H1 (cell line): ENCODE results near the gene OPA3. TPM values are rescaled to one million over a fixed set of nuclear protein-coding genes. Genes with fewer than 3 reads are reported as not detected.

Experiments
- CTCF ChIA-PET: fragments of 300-600 bp; sonication (Branson Sonifier 250); formaldehyde crosslinking; loops from one replicate; lab custom pipeline; 2021; ENCODE audit not compliant: partially characterized antibody; lab: Charles Lee
- POLR2A ChIA-PET: fragments of 300-600 bp; sonication (Branson Sonifier 250); formaldehyde crosslinking; loops from one replicate; lab custom pipeline; 2021; ENCODE audit warnings: inconsistent platforms; ENCODE audit not compliant: partially characterized antibody; lab: Charles Lee
- DNase-seq, 2 experiments: peaks; one replicate each; pipeline versions ENCODE4 v3.0.0 to v3.0.0-alpha.2; 2010 to 2022; ENCODE audit warnings: low spot score in 2 of 2, low read depth in 1 of 2, mixed read lengths in 1 of 2
- FAIRE-seq: peaks from 2 replicates; lab custom pipeline; 2011; peaks lifted over from hg19 to GRCh38; lab: Jason Lieb, UNC
- H2AFZ ChIP-seq: 2 replicates; pipeline ENCODE4 v1.8.1; 2012; ENCODE audit warnings: low read length, inconsistent platforms
- H2AK5ac ChIP-seq: 2 replicates; pipeline ENCODE4 v1.6.1; 2013; ENCODE audit warnings: low read depth, low read length
- H2BK120ac ChIP-seq: replicated peaks from 2 replicates; pipeline ENCODE3; 2013; ENCODE audit warnings: low read depth, low read length, inconsistent platforms
- H2BK12ac ChIP-seq: 2 replicates; pipeline ENCODE4 v1.6.1; 2013; ENCODE audit warnings: low read depth, low read length
- H2BK15ac ChIP-seq: 2 replicates; pipeline ENCODE4 v1.6.1; 2013; ENCODE audit warnings: low read length
- H2BK20ac ChIP-seq: 2 replicates; pipeline ENCODE4 v1.6.1; 2013; ENCODE audit warnings: low read length
- H2BK5ac ChIP-seq: 2 replicates; pipeline ENCODE4 v1.6.1; 2013; ENCODE audit warnings: low read depth, low read length
- H3K14ac ChIP-seq: 2 replicates; pipeline ENCODE4 v1.6.1; 2013; ENCODE audit warnings: inconsistent platforms; ENCODE audit not compliant: insufficient read length
- H3K18ac ChIP-seq: 2 replicates; pipeline ENCODE4 v1.6.1; 2013; ENCODE audit warnings: low read length; ENCODE audit errors: extremely low read depth
- H3K23ac ChIP-seq: 2 replicates; pipeline ENCODE4 v1.6.1; 2013; ENCODE audit warnings: inconsistent platforms; ENCODE audit not compliant: insufficient read length
- H3K23me2 ChIP-seq: 2 replicates; pipeline ENCODE4 v1.6.1; 2013; ENCODE audit warnings: low read depth, low read length
- H3K27ac ChIP-seq: 2 replicates; pipeline ENCODE4 v1.6.1; 2011; ENCODE audit warnings: low read depth, low read length, inconsistent platforms
- H3K27me3 ChIP-seq, 4 experiments: replicated peaks in 1 of 4; 1 replicate in 1 of 4; 2 replicates in 3 of 4; pipeline versions ENCODE4 v1.6.1 to v1.8.1; 2011 to 2013; ENCODE audit warnings: low read length in 3 of 4, mild to moderate bottlenecking in 3 of 4, inconsistent platforms in 2 of 4, mixed read lengths in 2 of 4, moderate library complexity in 1 of 4; ENCODE audit not compliant: control insufficient read depth in 3 of 4, insufficient read depth in 3 of 4; ENCODE audit errors: extremely low read depth in 1 of 4
- H3K36me3 ChIP-seq, 4 experiments: 2 replicates each; pipeline versions ENCODE4 v1.6.1 to v1.8.1; 2011 to 2013; ENCODE audit warnings: mild to moderate bottlenecking in 4 of 4, low read length in 3 of 4, moderate library complexity in 2 of 4, control low read depth in 1 of 4, inconsistent platforms in 1 of 4; ENCODE audit not compliant: insufficient read depth in 4 of 4, control insufficient read depth in 2 of 4
- H3K4ac ChIP-seq: replicated peaks from 2 replicates; pipeline ENCODE3; 2013; ENCODE audit warnings: low read length, low read depth, mixed read lengths, inconsistent platforms; ENCODE audit not compliant: insufficient read length
- H3K4me1 ChIP-seq, 4 experiments: replicated peaks in 1 of 4; 1 replicate in 1 of 4; 2 replicates in 3 of 4; pipeline versions ENCODE4 v1.6.1 to v1.8.1; 2011 to 2013; ENCODE audit warnings: low read length in 3 of 4, inconsistent platforms in 2 of 4, mixed read lengths in 1 of 4; ENCODE audit not compliant: insufficient read depth in 4 of 4, control insufficient read depth in 3 of 4
- H3K4me2 ChIP-seq, 2 experiments: 2 replicates each; pipeline versions ENCODE4 v1.6.1 to v1.8.1; 2011 to 2013; ENCODE audit warnings: low read depth in 2 of 2, low read length in 2 of 2, control low read depth in 1 of 2, inconsistent platforms in 1 of 2, mild to moderate bottlenecking in 1 of 2; ENCODE audit not compliant: insufficient read depth in 1 of 2
- H3K4me3 ChIP-seq, 4 experiments: fragments of 200-600, 300-600 bp in 1 of 4; sonication (generic), shearing (Covaris generic), sonication (Bioruptor Twin) in 1 of 4; 2 replicates each; pipeline versions ENCODE4 v1.5.1 to v1.8.1; 2011 to 2016; ENCODE audit warnings: low read length in 4 of 4, low read depth in 3 of 4, control low read depth in 2 of 4, inconsistent platforms in 2 of 4, mild to moderate bottlenecking in 2 of 4, mixed read lengths in 1 of 4, moderate library complexity in 1 of 4; ENCODE audit not compliant: insufficient read depth in 2 of 4; ENCODE audit errors: extremely low read depth in 1 of 4
- H3K56ac ChIP-seq: replicated peaks from 2 replicates; pipeline ENCODE3; 2013; ENCODE audit warnings: low read depth, mild to moderate bottlenecking, mixed read lengths, low read length, inconsistent platforms; ENCODE audit not compliant: insufficient read length
- H3K79me1 ChIP-seq: 2 replicates; pipeline ENCODE4 v1.6.1; 2013; ENCODE audit warnings: low read depth, low read length, control low read depth
- H3K79me2 ChIP-seq, 2 experiments: 2 replicates each; pipeline versions ENCODE4 v1.6.1 to v1.8.1; 2012 to 2013; ENCODE audit warnings: low read length in 2 of 2, mild to moderate bottlenecking in 2 of 2, inconsistent platforms in 1 of 2; ENCODE audit not compliant: insufficient read depth in 2 of 2, control insufficient read depth in 1 of 2
- H3K9ac ChIP-seq, 4 experiments: replicated peaks in 1 of 4; 1 replicate in 1 of 4; 2 replicates in 3 of 4; pipeline versions ENCODE4 v1.6.1 to v1.8.1; 2011 to 2013; ENCODE audit warnings: low read depth in 3 of 4, low read length in 3 of 4, control low read depth in 2 of 4, mild to moderate bottlenecking in 2 of 4, moderate library complexity in 2 of 4, inconsistent platforms in 1 of 4; ENCODE audit errors: extremely low read depth in 1 of 4
- H3K9me3 ChIP-seq, 2 experiments: 2 replicates each; pipeline versions ENCODE4 v1.6.1 to v1.8.1; 2012 to 2013; ENCODE audit warnings: mild to moderate bottlenecking in 2 of 2, moderate library complexity in 2 of 2, control low read depth in 1 of 2, inconsistent platforms in 1 of 2, low read depth in 1 of 2, low read length in 1 of 2, mixed read lengths in 1 of 2; ENCODE audit not compliant: insufficient read depth in 2 of 2
- H4K20me1 ChIP-seq, 2 experiments: replicated peaks in 1 of 2; 2 replicates each; pipeline versions ENCODE3 to v1.8.1; 2011 to 2013; ENCODE audit warnings: inconsistent platforms in 2 of 2, low read length in 2 of 2, mild to moderate bottlenecking in 1 of 2; ENCODE audit not compliant: insufficient read depth in 2 of 2, control insufficient read depth in 1 of 2
- H4K5ac ChIP-seq: 2 replicates; pipeline ENCODE4 v1.6.1; 2013; ENCODE audit warnings: low read length, low read depth, mixed read lengths, inconsistent platforms; ENCODE audit not compliant: insufficient read length
- H4K8ac ChIP-seq: 2 replicates; pipeline ENCODE4 v1.8.0; 2013; ENCODE audit warnings: mild to moderate bottlenecking, moderate library complexity, low read length, inconsistent platforms; ENCODE audit not compliant: insufficient read depth; ENCODE audit errors: extremely low read depth
- H4K91ac ChIP-seq: replicated peaks from 2 replicates; pipeline ENCODE3; 2013; ENCODE audit warnings: low read length, mixed read lengths, inconsistent platforms; ENCODE audit not compliant: insufficient read length
- E2F6 ChIP-seq: IDR thresholded peaks from 2 replicates; pipeline ENCODE4 v1.6.1; 2012; ENCODE audit warnings: inconsistent platforms
- KDM4A ChIP-seq: IDR thresholded peaks from one replicate; pipeline ENCODE4 v1.7.1; 2012; ENCODE audit warnings: low read depth, mild to moderate bottlenecking, moderate library complexity, low read length, inconsistent platforms; ENCODE audit not compliant: severe bottlenecking
- POLR2A ChIP-seq, 2 experiments: IDR thresholded peaks; 1 replicate in 1 of 2; 2 replicates in 1 of 2; pipeline ENCODE4 v1.6.1; 2011; ENCODE audit warnings: low read depth in 2 of 2, low read length in 2 of 2, mild to moderate bottlenecking in 2 of 2; ENCODE audit errors: control extremely low read depth in 1 of 2
- RBBP5 ChIP-seq: IDR thresholded peaks from 2 replicates; pipeline ENCODE4 v1.7.1; 2012; ENCODE audit warnings: low read depth, mild to moderate bottlenecking, inconsistent platforms, low read length, moderate library complexity, borderline replicate concordance
- SRF ChIP-seq: IDR thresholded peaks from 2 replicates; pipeline ENCODE4 v1.6.1; 2011; ENCODE audit warnings: mild to moderate bottlenecking, low read depth, low read length, moderate library complexity
- TAF7 ChIP-seq: optimal IDR thresholded peaks from 2 replicates; pipeline ENCODE3; 2011; ENCODE audit warnings: low read depth, mild to moderate bottlenecking, inconsistent platforms, low read length, moderate library complexity, borderline replicate concordance
- ZNF274 ChIP-seq: IDR thresholded peaks from 2 replicates; pipeline ENCODE4 v1.7.0; 2012; ENCODE audit warnings: low read length, borderline replicate concordance; ENCODE audit errors: extremely low read depth
- WGBS, 2 experiments: shearing (Covaris generic) in 1 of 2; methylation state at CpG; one replicate each; pipeline versions ENCODE4 v1.1.6 to v1.1.7; 2013 to 2015; ENCODE audit warnings: low lambda C conversion rate in 2 of 2, mixed read lengths in 2 of 2, inconsistent platforms in 1 of 2, low coverage in 1 of 2, missing lambda C conversion rate in 1 of 2; ENCODE audit not compliant: insufficient replicate concordance in 2 of 2, insufficient coverage in 1 of 2, insufficient read length in 1 of 2; ENCODE audit errors: extremely low coverage in 1 of 2, missing lambda C conversion rate in 1 of 2; 5-methylcytosine and 5-hydroxymethylcytosine counted together
- long read RNA-seq, 2 experiments: library from RNA in 1 of 2; library from capped mRNA in 1 of 2; stranded (forward); transcript quantifications; one replicate each; pipeline ENCODE4 v2.0.0, GENCODE V29; 2021; ENCODE audit warnings: inconsistent platforms in 1 of 2
- polyA minus RNA-seq, 3 experiments: library from RNA; depleted of rRNA, polyadenylated mRNA; stranded (reverse); fragments of >200 nt; gene quantifications; 1 replicate in 2 of 3; 2 replicates in 1 of 3; pipeline ENCODE4 v1.2.3, GENCODE V29; 2011
- polyA plus RNA-seq, 7 experiments: library from polyadenylated mRNA; depleted of rRNA in 3 of 7; stranded (reverse) in 5 of 7; unstranded in 2 of 7; fragments of >200 nt in 5 of 7; fragments of 200-250 nt in 2 of 7; gene quantifications; 1 replicate in 5 of 7; 2 replicates in 1 of 7; 4 replicates in 1 of 7; pipeline versions ENCODE4 v1.2.1 to v1.2.3, GENCODE V29; 2011 to 2013; ENCODE audit warnings: missing spikeins in 2 of 7, mixed read lengths in 2 of 7
- total RNA-seq: library from RNA; stranded (reverse); fragmentation: NEBNext Ultra II Directional; extraction: Animal tissue kit (Norgen Biotek cat#: 25700); gene quantifications from 2 replicates; pipeline ENCODE4 v1.2.1, GENCODE V29; 2021

Gene OPA3
- total RNA-seq (12.8 and 14.5 TPM in 2 replicates), polyA plus RNA-seq (2011; rRNA removed) (12.5 and 16.4 TPM in 2 replicates), polyA minus RNA-seq (2011; rRNA and poly(A)+ RNA removed) (15.0 and 16.7 TPM in 2 replicates)
- 13.9 TPM for polyA plus RNA-seq (2011; cell fraction: cytosol; rRNA removed)
- polyA plus RNA-seq (2011; cell fraction: nucleus; rRNA removed) = 10.4 TPM
- 6.7 to 9.3 TPM (median 7.6 TPM) in 4 replicates for polyA plus RNA-seq (2012, experiment 1 of 2)
- polyA plus RNA-seq (2012, experiment 2 of 2) = 6.9 TPM
- polyA plus RNA-seq (2013, experiment 1 of 2) = 4.9 TPM
- polyA plus RNA-seq (2013, experiment 2 of 2) = 5.3 TPM
- 5.0 TPM for polyA minus RNA-seq (2011; cell fraction: cytosol; rRNA and poly(A)+ RNA removed)
- 5.8 TPM for polyA minus RNA-seq (2011; cell fraction: nucleus; rRNA and poly(A)+ RNA removed)
- long read RNA-seq, experiment 1, partial matches to known transcripts = 2 of 4 reads
- long read RNA-seq, experiment 1, other reads (novel, unspliced or antisense) = 2 of 4 reads
- long read RNA-seq, experiment 2, partial matches to known transcripts = 0 of 5 reads
- long read RNA-seq, experiment 2, other reads (novel, unspliced or antisense) = 5 of 5 reads

GRCh38 chr19:45584332-45585157 is at the start of gene OPA3:
TSS of gene OPA3 (minus strand) at chr19:45584802. CDS start at chr19:45584764, 38 bp downstream.
- Histone ChIP-seq H3K4ac (peak within 1 kb of the TSS; percentile 71), H3K9me3 (no peaks in the 10 kb centered on the region), H2BK12ac (peak within 1 kb of the TSS; percentile 94), H2BK120ac (peak within 1 kb of the TSS; percentile 24), H3K4me1 (no peaks in the 10 kb centered on the region; a peak in 2 of 7 replicates), H3K9ac (peak within 1 kb of the TSS; percentile 89 to 95 (median 93)), H2BK5ac (peak within 1 kb of the TSS; percentile 95), H4K8ac (peak within 1 kb of the TSS; percentile 97; the same call in 1 of the 2 replicates), H4K91ac (peak within 1 kb of the TSS; percentile 94), H3K56ac (peak within 1 kb of the TSS; percentile 55), H3K79me1 (no peaks in the 10 kb centered on the region; the same call in 1 of the 2 replicates), H3K27me3 (no peaks in the 10 kb centered on the region), H2BK20ac (no peak within 1 kb of the TSS), H4K5ac (peak within 1 kb of the TSS; percentile 90), H2AFZ (peak within 1 kb of the TSS; percentile 93), H3K4me3 (peak within 1 kb of the TSS; percentile 73 to 96 (median 80)), H3K4me2 (peak within 1 kb of the TSS; percentile 88 to 94), H4K20me1 (no peaks in the 10 kb centered on the region), H3K23ac (no peak within 1 kb of the TSS), H3K14ac (no peak within 1 kb of the TSS), H3K27ac (peak within 1 kb of the TSS; percentile 97), H3K18ac (peak within 1 kb of the TSS; percentile 98), H2AK5ac (no peak within 1 kb of the TSS), H3K36me3 (no peaks in the 10 kb centered on the region; a peak in 1 of 8 replicates), H3K79me2 (peaks cover 0 to 3% of the 10 kb centered on the region in 2 experiments; a peak in 1 of 4 replicates), H2BK15ac (peak within 1 kb of the TSS; percentile 99; the same call in 1 of the 2 replicates), H3K23me2 (peaks cover 6% of the 10 kb centered on the region)
- WGBS, 2 experiments = 1% methylated on average over 53 of the region's 63 CpGs; no CpG with 5 or more reads in 1 of the 2 experiments
- peak; percentile 94 to 97 for DNase-seq
- peak; percentile 65 for FAIRE-seq
- POLR2A ChIA-PET = interaction anchor here (0.6 to 1.8 kb wide), 10 partner anchors 9 to 202 kb away, joined by 3 to 8 read pairs (median 3); partner anchors contain the start of genes QPCTL and SNRPD2
- CTCF ChIA-PET = interaction anchor here (1.0 to 2.8 kb wide), 7 partner anchors 10 to 97 kb away, joined by 3 to 18 read pairs (median 4); no protein-coding TSS in a partner anchor
- TF ChIP-seq ZNF274 (no peak), SRF (no peak), E2F6 (peak; percentile 51), TAF7 (peak; percentile 52), POLR2A (IDR thresholded peaks at IDR 0.05; ENCODE audit: control extremely low read depth in 1 of 2, low read depth in 2 of 2, low read length in 2 of 2) (peak; percentile 79 to 93), RBBP5 (peak; percentile 94), KDM4A (peak; percentile 54)
